Measurements from ENCODE around the gene STON2.
A peak's percentile ranks its signal among the peaks of the same experiment; 100 is the strongest.
"Not testable (repeated sequence)": the region's sequence is repeated elsewhere in the genome, so short reads cannot be mapped to it uniquely, and the experiment has no call there.

STON2 gene

GRCh38 chr14:81400202-81400678, at the start of gene STON2:
STON2 (minus strand) TSS chr14:81400324; CDS start chr14:81398382, 1,942 bp downstream.
- peak in 1 of 2 experiments; percentile 38 for DNase-seq

DNA sequence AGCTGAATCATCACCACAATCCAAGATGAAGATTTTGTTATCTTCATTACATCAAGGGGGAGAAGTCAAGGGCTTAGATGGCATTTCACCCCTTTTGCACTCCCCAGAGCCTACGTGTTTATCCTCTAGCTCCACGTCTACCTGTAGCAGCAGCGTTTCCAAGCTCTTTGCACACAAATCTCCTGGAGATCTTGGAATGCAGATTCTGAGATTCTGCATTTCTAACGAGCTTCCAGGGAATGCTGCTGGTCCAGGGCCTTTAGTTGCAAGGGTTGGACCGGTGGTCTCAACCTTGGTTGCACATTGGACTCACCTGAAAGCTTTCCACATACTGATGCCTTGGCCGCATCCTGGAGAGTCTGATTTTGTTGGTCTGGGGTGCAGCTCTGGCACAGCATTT, 49.5 kb upstream of the STON2 start:
- no peak for DNase-seq

DNA sequence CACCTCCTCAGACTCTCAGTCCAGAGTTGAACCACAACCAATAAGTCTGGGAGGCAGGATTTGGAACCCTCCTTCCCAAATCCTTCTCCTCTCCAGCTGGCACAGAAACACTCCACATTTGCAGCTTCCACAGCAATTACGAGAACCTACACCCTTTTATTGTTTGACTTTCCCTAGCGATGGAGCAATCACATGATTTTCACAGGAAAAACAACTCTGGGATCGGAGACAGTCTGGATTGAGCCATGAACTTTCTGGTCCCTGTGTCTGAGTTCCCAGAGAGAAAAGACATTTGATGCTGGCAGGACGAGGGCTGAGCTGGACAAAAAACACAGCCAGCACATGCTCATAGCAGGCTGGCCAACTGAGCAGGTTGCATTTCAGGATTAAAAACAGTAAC, 49.0 kb upstream of the STON2 start:
- DNase-seq, result peak; percentile 32 to 84

DNA sequence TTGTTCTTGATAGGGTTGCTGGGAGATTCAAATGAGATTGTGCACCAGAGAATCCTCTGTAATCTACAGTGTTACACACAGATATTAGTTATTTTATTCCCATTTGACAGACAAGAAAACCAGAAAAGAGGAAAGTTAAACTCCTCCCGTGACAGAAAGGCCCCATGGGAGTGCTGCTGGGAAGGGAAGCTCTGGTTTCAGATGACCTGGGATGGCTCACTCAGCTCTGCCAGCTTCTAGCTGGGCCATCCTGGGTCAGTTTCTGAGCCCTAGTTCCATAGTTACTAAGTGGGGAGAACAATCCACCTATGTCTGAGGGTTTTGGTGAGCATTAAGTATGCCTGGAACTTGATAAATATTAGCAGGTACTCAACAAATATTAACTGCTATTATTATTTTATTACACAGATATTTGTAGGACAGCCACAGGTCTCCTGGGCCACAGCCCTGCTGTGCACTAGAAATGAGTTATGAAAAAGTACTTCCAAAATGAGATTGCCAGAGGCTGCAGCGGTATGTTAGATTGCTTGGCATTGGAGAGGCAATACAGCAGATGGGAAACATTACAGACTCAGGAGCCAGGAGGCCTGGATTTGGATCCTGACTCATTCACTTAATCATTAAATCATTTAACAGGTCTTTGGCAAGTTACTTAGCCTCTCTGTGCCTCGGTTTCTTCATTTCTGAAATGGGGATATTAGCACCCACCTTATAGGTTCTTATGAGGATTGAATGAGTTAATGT, 47.1 kb upstream of the STON2 start:
- DNase-seq, result no peak

- DNase-seq, result no peak
Observed at GRCh38 chr14:81446279-81447007, 46.3 kb upstream of the STON2 start.

DNA sequence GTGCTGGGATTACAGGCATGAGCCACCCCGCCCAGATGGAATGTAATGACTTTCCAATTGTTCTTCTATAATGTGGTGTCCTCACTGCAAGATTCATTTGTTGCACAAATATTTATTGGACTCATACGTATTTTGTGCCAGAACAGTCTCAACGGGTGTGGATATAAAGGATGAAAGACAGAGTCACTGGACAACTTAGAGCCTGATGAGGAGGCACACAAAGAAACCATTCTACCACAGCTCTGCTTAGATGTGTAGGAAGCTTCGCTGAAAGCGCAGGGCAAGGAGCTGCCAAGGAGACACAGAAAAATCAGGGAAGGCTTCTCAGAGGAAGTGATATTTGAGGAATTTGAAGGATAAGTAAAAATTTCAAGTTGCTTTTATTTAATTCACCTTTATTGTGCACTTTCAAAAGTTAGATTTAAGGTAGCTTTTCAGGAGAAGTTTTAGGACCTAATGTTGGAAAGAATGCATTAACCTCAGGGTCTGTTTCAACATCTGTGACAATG, 41.6 kb upstream of the STON2 start:
- no peak for DNase-seq

DNA sequence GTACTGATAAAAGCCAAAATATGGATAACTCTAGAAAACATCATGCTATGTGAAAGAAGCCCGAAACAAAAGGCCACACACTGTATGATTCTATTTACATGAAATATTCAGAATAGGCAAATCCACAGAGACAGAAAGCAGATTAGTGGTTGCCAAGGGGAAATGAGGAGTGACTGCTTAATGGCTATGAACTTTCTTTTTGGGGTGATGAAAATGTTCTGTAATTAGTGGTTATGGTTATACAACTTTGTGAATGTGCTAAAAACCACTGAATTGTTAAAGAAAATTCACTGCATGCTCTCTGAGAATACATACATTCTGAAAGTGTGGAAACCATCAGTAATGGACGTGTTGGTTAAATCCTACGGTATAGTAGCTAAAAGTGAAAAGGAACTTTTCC, 39.9 kb upstream of the STON2 start:
- DNase-seq, result no peak

- no peak for DNase-seq
Observed at GRCh38 chr14:81437244-81437643, 37.1 kb upstream of the STON2 start.

GRCh38 chr14:81436296-81437138, 36.4 kb upstream of the STON2 start:
- peak; percentile 80 to 94 for DNase-seq

GRCh38 chr14:81435391-81436295, 35.5 kb upstream of the STON2 start:
- DNase-seq, result peak; percentile 85 to 95

- DNase-seq, result no peak
Observed at GRCh38 chr14:81435048-81435390, 34.9 kb upstream of the STON2 start.

DNA sequence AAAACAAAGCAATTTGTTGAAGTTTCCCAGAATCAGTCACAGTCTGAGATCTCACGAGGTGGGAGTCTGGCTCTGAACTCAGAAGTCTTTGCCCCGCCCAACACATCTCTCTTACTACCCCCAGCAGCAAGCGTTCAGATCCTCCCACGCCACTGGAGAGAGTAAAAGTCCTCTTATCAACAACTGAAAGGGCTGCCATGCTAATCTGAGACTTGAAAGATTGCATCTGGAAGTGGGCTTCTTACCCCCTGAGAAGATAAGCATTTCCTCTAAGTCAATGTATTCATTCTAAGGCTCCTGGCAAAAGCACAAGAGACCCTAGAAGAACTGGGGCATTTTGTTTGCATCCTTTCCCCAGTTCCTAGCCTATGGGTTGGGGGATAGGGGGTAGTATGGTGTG, 34.1 kb upstream of the STON2 start:
- peak in 1 of 2 experiments; percentile 29 for DNase-seq

DNA sequence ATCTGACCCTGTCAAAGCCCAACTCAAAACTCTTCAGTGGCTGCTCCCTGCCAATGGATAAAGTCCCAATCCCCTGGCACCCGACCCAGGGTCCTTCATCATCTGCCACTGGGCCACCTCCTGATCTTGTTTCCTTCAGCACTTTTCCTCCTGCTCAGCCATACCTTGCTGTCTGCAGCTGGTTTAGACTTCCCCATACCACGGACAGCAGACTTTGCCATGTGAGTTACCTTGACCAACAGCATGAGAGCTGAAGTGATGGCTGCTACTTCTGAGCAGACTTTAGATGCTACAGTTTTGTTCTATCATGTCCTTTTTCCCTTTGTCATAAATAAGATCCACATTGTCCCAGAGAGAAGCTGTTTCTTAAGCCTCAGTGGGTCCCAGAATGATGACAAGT, 33.3 kb upstream of the STON2 start:
- DNase-seq, result no peak

GRCh38 chr14:81432219-81432661, 32.1 kb upstream of the STON2 start:
- DNase-seq, result no peak

DNA sequence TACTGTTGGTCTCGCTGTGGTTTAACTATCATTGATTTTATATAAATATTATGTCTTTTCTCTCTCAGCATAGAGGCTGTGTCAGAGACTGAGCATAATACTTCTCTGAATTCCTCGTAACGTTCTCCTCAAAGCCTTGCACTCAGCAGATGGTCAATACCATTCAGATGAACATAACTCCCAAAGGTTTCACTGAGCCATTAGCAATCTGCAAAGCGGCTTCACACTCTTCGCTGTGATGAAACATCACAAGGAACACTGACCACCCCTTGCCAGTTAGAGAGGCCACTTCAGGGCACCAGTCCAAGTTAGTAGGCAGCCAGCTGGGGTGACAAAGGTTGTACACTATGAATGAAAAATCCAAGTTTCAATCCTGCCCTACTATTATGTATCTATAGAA, 30.1 kb upstream of the STON2 start:
- peak in 1 of 2 experiments; percentile 31 for DNase-seq

DNA sequence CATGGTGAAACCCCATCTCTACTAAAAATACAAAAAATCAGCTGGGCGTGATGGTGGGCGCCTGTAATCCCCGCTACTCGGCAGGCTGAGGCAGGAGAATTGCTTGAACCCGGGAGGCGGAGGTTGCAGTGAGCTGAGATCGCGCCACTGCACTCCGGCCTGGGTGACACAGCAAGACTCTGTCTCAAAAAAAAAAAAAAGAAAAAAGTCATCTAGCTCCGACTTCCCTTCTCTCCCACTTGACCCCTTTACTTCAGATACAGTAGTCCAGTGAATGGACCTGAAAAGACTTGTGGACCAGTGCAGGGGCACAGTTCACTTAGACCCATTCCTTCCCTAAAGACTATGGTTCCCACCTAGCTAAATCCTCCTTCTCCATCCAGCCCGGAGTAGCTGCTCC, 29.6 kb upstream of the STON2 start:
- not testable (repeated sequence) for DNase-seq

- no peak for DNase-seq
Observed at GRCh38 chr14:81429028-81429427, 28.9 kb upstream of the STON2 start.

- DNase-seq, result peak in 1 of 2 experiments; percentile 14
Observed at GRCh38 chr14:81427348-81428058, 27.4 kb upstream of the STON2 start.

DNA sequence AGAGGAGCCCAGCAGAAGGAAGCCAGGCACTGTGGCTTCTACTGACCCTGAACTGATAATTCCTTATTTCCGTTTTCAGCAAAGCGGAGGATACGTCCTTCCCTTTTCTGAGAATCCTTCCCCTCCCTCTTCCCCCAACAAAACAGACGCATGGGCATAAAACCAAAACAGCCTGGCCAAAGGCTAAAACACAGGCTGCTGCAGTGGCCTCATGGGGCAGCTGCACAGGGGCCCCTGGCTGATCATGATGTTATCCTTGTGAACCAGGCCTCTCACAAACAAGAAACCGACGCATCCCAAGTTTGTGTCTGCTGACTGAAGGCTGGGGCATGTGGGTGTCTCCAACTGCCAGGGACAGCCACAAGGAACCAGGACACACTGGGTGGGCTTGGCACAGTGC, 23.4 kb upstream of the STON2 start:
- DNase-seq, result no peak

DNA sequence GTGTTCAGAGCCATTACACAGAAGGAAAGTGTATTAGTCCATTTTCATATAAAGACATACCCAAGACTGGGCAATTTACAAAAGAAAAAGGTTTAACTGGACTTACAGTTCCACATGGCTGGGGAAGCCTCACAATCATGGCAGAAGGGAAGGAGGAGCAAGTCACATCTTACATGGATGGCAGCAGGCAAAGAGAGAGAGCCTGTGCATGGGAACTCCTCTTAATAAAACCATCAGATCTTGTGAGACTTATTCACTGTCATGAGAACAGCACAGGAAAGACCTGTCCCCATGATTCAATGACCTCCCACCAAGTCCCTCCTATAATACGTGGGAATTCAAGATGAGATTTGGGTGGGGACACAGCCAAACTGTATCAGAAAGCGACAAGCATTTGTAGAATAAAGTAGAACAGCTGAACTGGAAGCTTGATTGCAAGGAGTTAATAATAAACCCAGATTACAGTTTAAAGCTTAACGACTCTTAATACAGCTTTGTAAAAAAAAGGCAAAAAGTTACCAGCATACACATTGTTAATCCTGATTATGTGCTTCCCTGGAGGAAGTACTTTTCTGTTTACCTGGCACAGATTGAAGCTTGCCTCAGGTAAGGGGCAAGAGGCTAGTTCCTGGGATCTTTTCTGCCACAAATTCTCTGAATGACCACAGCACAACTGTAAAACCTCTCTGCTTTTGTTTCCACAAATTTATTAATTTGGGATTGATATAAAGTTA, 18.1 kb upstream of the STON2 start:
- no peak for DNase-seq

GRCh38 chr14:81416981-81417380, 16.9 kb upstream of the STON2 start:
- no peak for DNase-seq

Data from NCI-H524 (cell line).